HG02870 (cell line): ENCODE results near the gene MTMR12.

Experiments
- ATAC-seq: cut with Tn5 transposase; IDR thresholded peaks from one replicate; pipeline ENCODE4 v1.9.1; 2021; ENCODE audit warnings: mild to moderate bottlenecking, moderate library complexity; ENCODE audit not compliant: unreplicated experiment

MTMR12 gene

GRCh38 chr5:32277798-32278197, 34.9 kb downstream of the MTMR12 start:
- ATAC-seq = no peak

DNA sequence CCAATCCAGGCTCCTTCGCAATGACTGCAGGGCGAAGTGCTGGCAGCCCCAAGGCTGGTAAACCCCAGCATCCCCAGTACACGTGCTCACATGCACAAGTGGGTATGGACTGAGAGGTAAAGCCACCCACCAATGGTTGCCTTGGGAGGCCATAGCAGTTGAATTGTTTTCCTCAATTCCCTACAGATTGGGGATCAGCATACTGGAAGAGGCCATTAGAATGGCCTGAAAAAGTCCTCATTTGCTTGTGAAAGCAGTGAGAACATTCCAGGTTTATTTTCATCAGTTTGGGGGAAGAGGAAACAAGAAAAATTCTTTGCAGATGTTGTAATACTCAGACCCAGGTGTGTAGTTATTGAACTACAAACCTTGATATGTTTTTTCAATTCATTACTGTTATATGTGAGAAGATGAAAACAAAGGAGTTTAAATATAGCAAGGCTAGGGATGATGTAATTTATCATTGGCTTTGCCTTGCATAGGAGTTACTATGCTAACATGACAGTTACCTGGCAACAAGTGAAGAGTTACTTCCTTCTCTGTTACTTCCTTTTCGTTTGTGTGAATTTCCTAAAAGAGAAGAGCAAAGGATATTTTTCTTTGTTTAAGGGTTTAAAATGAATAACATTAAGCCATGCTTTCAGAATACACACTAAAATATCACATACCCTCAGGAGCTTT, 36.4 kb downstream of the MTMR12 start:
- ATAC-seq = no peak

DNA sequence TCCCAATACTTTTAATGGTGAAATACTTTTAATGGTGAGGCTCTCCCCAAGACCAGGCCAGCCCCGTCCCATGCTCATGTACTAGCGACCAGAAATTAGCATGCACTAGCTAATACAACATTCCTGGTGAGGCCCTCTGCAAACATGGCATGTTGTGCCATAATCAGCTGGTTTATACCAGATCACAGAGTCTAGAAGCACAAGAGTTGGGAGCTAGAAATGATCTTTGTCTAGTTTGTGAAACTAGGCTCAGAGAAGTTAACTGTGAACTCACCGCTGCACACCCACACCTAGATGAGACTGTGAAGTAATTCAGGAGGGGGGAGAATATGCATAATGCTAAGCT, 37.4 kb downstream of the MTMR12 start:
- ATAC-seq = no peak

DNA sequence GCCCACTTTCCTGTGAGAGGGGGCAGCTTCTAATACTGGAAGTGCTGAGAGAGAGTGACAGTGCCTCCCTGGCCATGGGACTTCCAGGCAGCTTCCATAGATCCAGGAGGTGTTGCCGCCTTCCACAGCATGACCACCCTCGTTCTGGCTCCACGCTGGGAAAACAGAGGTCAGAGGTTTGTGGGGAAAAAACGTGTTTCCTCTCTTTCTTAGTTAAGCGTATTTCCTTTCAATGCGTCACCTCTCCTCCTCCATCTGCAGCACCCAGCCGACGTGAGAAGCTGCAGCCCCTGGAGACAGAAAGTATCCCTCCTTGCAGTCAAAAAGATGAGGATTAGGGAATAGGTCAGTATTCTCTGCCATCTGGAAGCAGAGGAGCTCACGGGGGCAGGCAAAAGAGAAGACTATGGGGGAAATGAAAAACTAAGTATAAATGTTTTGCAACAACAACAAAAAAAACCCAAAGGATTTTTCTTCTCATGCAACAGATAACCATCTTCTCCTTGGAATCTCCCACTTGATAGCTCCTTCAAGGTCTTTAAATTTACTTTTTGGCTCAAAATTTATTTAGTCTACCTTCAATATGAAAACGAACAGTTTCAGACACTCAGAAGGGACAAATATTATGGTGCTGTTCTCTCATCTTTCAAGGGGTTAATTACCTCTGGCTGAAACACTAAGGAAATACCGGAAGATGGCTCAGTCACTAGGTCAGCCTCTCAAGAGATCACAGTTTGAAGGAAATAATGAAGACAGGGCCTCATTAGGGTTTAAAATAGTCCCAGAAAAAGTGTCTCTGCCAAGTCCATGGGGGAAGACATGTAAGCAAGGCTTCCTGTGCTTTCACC, 38.0 kb downstream of the MTMR12 start:
- ATAC-seq = no peak

DNA sequence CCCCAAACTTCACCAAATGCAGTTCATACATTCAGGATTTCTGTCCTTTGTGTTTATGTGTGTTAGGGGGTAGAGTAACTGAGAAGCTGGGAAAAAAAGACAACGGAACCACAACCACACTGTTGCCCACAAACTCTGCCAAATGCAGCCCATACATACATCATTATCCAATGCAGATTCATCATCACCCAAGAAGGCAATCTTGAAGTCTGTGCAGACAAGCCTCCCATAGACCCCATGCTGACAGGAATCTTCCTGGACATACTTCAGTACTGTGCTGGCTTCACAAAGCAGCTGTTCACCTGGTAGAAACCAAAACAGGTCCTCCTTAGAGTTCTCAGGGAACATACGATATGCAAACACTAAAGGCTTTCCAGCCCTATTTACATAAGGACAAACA, 38.9 kb downstream of the MTMR12 start:
- ATAC-seq = no peak

DNA sequence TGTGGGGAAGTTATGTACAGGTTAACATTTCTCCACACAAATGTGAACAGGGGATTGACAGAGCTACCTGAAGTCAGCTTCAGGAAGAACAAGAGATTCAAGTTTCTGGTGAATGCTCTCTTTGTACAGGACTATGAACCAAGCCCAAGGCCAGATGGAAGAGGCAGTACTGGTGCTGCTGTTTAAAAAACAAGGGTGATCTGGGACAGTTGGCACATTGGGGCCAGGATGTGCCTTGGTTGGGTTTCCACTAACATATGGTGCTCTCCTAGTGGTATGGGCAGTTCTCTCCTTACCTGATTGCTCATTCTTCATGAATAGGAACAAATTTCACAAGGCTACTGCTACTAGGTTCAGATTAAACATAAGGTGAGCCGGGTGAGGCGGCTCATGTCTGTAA, 40.0 kb downstream of the MTMR12 start:
- no peak for ATAC-seq

GRCh38 chr5:32270946-32271345, 41.8 kb downstream of the MTMR12 start:
- no peak for ATAC-seq

DNA sequence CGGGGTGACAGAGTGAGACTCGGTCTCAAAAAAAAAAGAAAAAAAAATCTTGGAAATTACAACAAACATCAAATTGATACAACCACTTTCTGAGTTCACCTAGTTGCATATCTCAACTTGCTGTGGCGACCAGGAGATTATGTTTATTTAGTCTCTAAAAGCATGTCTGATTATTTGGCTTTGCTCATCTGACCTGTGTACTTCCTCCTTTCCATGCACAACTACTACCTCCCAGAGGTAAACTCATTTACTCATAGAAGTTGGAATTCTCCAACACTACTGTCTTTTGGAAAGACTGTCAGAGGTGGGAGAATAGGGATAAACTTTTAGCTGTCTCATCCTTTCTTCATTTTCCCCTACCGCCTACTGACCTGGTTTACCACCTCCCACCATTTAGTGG, 42.6 kb downstream of the MTMR12 start:
- no peak for ATAC-seq

GRCh38 chr5:32265902-32266301, 46.8 kb downstream of the MTMR12 start:
- ATAC-seq = no peak

DNA sequence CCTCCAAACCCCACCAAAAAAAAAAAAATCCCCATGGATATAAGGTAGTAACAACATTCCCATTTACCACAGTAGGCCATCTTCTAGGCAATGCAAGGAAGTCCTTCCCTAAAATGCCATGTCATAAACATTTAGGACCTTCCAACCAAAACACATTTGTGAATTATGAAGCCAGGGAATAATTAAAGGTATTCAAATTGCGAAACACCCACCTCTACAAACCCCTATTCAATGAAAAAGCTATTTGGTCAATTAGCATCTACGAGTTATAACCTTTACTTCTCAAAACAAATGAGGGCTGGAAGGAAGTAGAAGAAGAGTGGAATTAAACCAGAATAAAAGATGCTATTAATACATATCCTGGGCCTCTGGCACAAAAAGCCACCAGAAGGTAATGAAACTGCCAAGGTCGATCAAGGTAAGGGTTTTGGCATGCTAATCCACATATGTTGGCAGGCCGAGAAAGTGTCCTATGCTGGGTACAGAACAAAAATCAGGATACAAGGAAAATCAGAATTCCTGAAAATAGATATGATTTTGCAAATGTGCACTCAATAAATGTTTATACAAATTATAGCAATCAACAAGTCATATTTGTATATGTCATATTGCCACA, 47.7 kb downstream of the MTMR12 start:
- ATAC-seq = no peak

DNA sequence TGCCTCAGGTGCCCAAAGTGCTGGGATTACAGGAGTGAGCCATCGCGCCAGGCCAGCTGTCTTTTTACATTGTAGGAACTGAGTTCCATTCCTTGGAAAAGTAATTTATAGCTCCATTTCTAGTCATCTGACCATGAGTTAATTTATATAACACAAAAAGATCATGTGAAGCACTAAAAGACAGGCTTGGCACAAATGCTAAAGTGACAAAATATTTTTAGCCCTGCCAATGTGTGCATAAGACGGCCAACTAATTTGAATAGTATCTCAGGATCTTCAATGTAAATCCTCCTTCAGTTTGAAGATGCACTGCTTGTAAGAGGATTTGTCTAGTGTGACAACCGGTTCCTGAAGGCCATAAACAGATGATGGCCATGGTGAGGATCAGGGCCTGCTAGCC, 49.1 kb downstream of the MTMR12 start:
- no peak for ATAC-seq

- peak; percentile 87 for ATAC-seq
Measured at GRCh38 chr5:32261198-32261597, 51.5 kb downstream of the MTMR12 start.

DNA sequence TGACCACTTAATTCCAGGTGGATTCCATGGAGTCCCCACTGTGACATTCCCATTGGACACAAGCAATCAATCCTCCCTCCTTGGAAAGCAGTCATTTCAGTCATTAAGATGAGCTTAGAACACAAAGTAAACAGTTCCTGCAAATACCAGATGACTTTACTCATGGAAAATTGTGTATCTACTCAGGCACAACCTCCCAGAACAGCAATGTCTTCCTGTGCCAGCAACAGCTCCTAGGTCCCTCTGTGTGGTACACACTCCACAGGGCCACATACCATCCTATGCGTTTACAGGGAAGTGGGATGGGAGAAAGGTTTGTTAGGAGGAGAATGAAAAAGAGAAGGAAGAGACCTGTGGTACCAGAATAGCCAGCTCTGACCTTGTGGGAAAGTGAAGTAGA, 53.7 kb downstream of the MTMR12 start:
- no peak for ATAC-seq

GRCh38 chr5:32258424-32258823, 54.3 kb downstream of the MTMR12 start:
- ATAC-seq = no peak

- no peak for ATAC-seq
Measured at GRCh38 chr5:32255540-32255900, 57.2 kb downstream of the MTMR12 start.

GRCh38 chr5:32254881-32255539, 57.7 kb downstream of the MTMR12 start:
- ATAC-seq = no peak

- no peak for ATAC-seq
Measured at GRCh38 chr5:32251871-32252458, 60.8 kb downstream of the MTMR12 start.

DNA sequence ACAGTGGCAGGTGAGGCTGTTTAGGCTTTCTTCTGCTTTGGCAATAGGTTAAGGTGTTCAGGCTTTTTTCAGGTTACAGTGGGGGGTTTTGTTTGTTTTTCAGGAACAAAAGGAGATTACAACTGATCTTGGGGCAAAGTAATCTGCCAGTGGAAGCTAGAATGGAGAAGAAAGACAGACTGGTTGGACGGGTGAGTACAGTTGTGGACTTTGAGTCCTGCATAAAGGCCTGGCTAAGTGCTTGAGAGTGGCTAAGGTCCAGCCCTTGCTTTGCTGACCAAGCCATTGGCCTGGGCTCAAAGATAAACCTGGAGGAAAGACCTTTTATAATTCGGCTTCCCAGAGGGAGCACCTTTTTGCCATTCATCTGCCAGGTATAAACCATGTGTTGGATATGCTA, 63.1 kb downstream of the MTMR12 start:
- no peak for ATAC-seq

GRCh38 chr5:32245742-32246141, 67.0 kb downstream of the MTMR12 start:
- no peak for ATAC-seq

DNA sequence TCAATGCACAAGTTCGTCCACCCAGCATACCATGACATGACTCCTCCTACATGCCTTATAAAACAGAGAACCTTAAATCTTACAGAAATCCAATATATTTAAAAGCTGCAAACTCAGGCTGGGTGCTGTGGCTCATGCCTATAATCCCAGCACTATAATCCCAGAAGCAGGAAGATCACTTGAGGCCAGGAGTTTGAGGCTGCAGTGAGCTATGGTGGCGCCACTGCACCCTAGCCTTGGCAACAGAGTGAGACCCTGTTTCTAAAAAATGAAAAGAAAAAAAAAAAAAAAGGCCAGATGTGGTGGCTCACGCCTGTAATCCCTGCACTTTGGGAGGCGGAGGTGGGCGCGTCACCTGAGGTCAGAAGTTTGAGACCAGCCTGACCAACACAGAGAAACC, 68.7 kb downstream of the MTMR12 start:
- ATAC-seq = no peak

DNA sequence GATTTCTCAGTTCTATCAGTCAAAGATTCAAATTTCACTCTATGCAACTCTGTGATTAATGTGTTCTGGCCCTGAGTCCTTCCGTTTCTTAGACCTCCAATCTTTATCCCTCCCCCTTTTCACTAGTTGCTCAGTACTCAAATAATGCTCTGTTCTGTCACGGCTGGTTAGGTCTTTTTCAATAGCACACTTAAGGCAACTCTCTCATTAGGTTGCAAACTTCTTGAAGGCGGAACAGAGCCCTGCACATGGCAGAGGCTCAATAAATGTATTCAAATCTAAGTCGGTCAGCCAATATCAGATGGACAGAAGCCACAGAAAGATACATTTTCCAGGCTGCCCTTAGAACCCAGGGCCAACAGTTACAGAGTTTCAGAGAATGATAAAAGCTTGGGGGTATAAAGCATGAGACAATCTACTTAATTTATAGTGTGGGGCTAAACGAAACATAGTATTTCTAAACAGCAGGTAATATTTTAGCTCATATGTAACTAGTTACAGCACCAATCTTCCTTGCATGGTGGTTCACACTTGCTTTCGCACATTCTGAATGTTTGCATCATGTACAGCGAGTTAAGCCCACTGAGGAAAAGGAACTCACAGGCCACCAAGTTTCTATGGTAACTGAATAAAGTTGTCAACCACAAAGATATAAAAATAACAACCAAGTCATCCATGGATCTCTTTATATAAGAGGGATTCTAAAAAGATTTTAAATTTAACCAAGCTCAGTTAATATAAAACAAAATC, 71.5 kb downstream of the MTMR12 start:
- no peak for ATAC-seq
